Left ventricle myocardium inferior (tissue), 1 donor: ENCODE measurements around the gene CHD2. TPM values are rescaled to one million over a fixed set of nuclear protein-coding genes. Genes with fewer than 3 reads are reported as not detected.

Experiments used
- DNase-seq: peaks from one replicate; pipeline ENCODE4 v3.0.0-alpha.2; 2020
- H3K27ac ChIP-seq: fragments of 200-600 bp; replicated peaks from 2 replicates; pipeline ENCODE4 v1.8.0; 2021
- H3K27me3 ChIP-seq: fragments of 200-600 bp; 2 replicates; pipeline ENCODE4 v1.8.0; 2021; ENCODE audit warnings: low read depth
- H3K36me3 ChIP-seq: fragments of 200-600 bp; 2 replicates; pipeline ENCODE4 v1.8.0; 2021
- H3K4me1 ChIP-seq: fragments of 200-600 bp; 2 replicates; pipeline ENCODE4 v1.8.0; 2021
- H3K4me3 ChIP-seq: fragments of 200-600 bp; 2 replicates; pipeline ENCODE4 v1.8.0; 2021; ENCODE audit warnings: mild to moderate bottlenecking, moderate library complexity
- H3K9me3 ChIP-seq: fragments of 200-600 bp; replicated peaks from 2 replicates; pipeline ENCODE4 v1.8.0; 2021
- CTCF ChIP-seq: fragments of 200-600 bp; IDR thresholded peaks from 2 replicates; pipeline ENCODE4 v1.8.0; 2021; ENCODE audit warnings: antibody characterized with exemption, mild to moderate bottlenecking, borderline replicate concordance
- intact Hi-C: fragments of 100-400 bp; cut with micrococcal nuclease; formaldehyde crosslinking; loops from one replicate; pipeline ENCODE4 v1.11.0; 2022
- total RNA-seq: library from RNA; stranded (reverse); fragmentation: NEBNext Ultra II Directional; extraction: Animal tissue kit (Norgen Biotek cat#: 25700); gene quantifications from one replicate; pipeline ENCODE4 v1.2.1, GENCODE V29; 2021
- donor health status: DM: no; HTN: yes; CAD: no; lungs with severe emphysema.

CHD2 gene
- total RNA-seq, 1 donor from 2014 or later, result 41.3 TPM

GRCh38 chr15:92974183-92974915 is 74.2 kb downstream of the CHD2 start:
- peak overlapping the region; percentile 72 for H3K27ac ChIP-seq
- H3K36me3 ChIP-seq, result peaks cover 87% of the 10 kb centered on the region
- H3K27me3 ChIP-seq, result no peaks in the 10 kb centered on the region
- DNase-seq, result no peak
- no peak for TF ChIP-seq CTCF
- no peaks in the 10 kb centered on the region for H3K9me3 ChIP-seq
- H3K4me3 ChIP-seq, result peak overlapping the region; percentile 11
- intact Hi-C loops, result no loop called here
- H3K4me1 ChIP-seq, result peaks cover 57% of the 10 kb centered on the region

GRCh38 chr15:92979011-92979701 is 79.0 kb downstream of the CHD2 start:
- no peak for DNase-seq
- Histone ChIP-seq H3K9me3 (no peaks in the 10 kb centered on the region), H3K4me1 (peaks cover 44% of the 10 kb centered on the region), H3K36me3 (peaks cover 94% of the 10 kb centered on the region), H3K4me3 (no peak overlapping the region), H3K27me3 (no peaks in the 10 kb centered on the region), H3K27ac (no peak overlapping the region)
- intact Hi-C loops, result no loop called here
- no peak for TF ChIP-seq CTCF

- Histone ChIP-seq H3K9me3 (no peaks in the 10 kb centered on the region), H3K36me3 (peaks cover 95% of the 10 kb centered on the region), H3K27ac (no peak overlapping the region), H3K4me1 (peaks cover 22% of the 10 kb centered on the region), H3K4me3 (no peak overlapping the region), H3K27me3 (no peaks in the 10 kb centered on the region)
- no peak for TF ChIP-seq CTCF
- intact Hi-C loops, result loop anchor here (10.0 kb wide), 1 partner anchor 47 kb away; no protein-coding TSS in a partner anchor
- DNase-seq, result no peak
Measured at GRCh38 chr15:92981333-92981732, 81.2 kb downstream of the CHD2 start.

DNA sequence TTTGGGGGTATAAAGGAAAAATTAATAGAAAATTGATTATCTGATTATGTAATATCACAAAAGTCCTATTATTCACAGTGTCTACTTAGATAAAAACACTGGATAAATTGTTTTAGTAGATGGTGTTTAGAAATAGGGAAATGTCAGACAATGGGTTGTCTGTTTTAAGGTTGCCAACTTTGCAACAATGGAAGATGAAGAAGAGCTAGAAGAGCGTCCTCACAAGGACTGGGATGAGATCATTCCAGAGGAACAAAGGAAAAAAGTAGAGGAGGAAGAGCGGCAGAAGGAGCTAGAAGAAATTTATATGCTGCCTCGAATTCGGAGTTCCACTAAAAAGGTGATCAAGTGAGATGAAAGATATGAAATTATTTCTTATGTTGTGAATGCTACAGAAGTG is 84.0 kb downstream of the CHD2 start:
- H3K27me3 ChIP-seq, result no peaks in the 10 kb centered on the region
- no peak overlapping the region for H3K4me3 ChIP-seq
- no peak overlapping the region for H3K27ac ChIP-seq
- DNase-seq, result no peak
- intact Hi-C loops, result loop anchor here (10.0 kb wide), 1 partner anchor 49 kb away; no protein-coding TSS in a partner anchor
- H3K4me1 ChIP-seq, result peaks cover 4% of the 10 kb centered on the region
- TF ChIP-seq CTCF, result no peak
- peaks cover 97% of the 10 kb centered on the region for H3K36me3 ChIP-seq
- no peaks in the 10 kb centered on the region for H3K9me3 ChIP-seq

DNA sequence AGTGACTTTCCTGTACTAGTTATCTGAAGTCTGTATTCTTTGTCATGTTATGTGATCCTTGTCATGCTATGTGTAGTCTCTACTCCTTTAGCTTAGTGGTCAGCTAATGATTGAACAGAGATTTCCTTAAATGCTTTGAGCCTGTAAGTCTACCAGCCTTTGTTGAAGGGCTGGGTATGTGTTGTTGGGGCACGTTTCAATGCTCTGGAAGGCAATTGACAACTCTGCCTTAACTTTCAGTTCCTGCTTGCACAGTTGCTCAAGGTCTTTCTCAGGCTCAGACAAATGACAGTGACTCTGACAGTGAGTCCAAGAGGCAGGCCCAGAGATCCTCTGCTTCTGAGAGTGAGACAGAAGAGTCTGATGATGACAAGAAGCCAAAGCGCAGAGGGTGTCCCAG is 89.3 kb downstream of the CHD2 start:
- no peak for DNase-seq
- Histone ChIP-seq H3K27ac (no peak overlapping the region), H3K36me3 (peaks cover 96% of the 10 kb centered on the region), H3K4me1 (peaks cover 12% of the 10 kb centered on the region), H3K4me3 (no peak overlapping the region), H3K27me3 (no peaks in the 10 kb centered on the region), H3K9me3 (no peaks in the 10 kb centered on the region)
- no peak for TF ChIP-seq CTCF
- intact Hi-C loops, result loop anchor here (10.0 kb wide), 1 partner anchor 55 kb away; no protein-coding TSS in a partner anchor
